ENCODE results near the gene ITPK1.

Gene ITPK1

DNA sequence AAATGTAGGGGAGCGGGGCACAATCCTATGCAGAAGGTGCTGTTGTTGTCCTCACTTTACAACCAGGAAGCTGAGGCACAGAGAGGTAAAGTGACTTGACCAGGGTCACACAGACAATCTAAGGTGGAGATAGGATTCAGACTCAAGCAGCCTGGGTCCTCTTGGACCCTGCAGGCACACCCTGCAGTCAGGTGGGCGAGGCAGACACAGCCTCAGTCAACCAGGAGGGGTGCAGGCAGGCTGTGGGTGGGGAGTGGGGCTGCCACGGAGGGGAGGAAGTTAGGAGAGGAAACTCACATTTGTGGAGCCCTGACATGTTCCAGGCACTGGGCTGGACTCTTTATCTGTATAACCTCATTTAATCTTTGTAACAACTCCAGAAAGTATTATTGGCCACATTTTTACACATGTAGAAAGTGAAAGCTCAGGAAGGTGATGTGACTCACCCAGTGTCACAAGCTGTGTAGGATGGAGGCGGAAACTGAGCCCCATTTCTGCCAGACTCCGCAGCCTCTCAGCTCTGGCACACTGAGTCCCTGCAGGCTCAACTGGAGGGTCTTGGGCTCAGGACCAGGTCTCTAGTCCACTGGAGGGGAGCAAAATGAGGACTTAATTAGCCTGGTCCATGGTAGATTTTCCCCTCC is 217.7 kb downstream of the ITPK1 start:
- TF ChIP-seq, protein P1, sequence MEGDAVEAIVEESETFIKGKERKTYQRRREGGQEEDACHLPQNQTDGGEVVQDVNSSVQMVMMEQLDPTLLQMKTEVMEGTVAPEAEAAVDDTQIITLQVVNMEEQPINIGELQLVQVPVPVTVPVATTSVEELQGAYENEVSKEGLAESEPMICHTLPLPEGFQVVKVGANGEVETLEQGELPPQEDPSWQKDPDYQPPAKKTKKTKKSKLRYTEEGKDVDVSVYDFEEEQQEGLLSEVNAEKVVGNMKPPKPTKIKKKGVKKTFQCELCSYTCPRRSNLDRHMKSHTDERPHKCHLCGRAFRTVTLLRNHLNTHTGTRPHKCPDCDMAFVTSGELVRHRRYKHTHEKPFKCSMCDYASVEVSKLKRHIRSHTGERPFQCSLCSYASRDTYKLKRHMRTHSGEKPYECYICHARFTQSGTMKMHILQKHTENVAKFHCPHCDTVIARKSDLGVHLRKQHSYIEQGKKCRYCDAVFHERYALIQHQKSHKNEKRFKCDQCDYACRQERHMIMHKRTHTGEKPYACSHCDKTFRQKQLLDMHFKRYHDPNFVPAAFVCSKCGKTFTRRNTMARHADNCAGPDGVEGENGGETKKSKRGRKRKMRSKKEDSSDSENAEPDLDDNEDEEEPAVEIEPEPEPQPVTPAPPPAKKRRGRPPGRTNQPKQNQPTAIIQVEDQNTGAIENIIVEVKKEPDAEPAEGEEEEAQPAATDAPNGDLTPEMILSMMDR (IDR thresholded peaks at IDR 0.05; ENCODE audit: low read length, missing control alignments) = no peak
- no peak for DNase-seq (ENCODE audit: low read depth)
- H3K4me3 ChIP-seq (replicated peaks; ENCODE audit: low read depth, low read length) = no peak overlapping the region

DNA sequence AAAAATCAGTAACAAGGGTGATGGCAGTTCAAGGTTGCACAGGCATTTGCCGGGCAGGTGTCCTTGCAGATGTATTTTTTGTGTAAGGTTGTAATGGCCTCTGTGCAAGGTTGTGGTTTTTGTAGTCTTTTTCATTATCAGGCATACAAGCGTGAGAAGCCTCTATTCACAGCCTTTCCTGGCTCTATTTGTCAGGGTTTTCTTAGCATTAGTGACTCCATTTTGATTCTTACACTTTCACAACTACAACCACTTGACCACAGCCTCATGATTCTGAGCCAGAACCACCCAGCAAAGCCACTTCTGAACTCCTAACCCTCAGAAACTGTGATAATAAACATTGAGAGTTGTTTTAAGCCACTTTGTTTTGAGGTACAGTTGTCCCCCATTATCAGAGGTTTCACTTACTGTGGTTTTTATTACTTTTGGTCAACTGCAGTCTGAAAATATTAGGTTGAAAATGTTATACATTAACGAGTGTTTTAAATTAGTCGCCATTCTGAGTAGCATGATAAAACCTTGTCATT is 220.3 kb downstream of the ITPK1 start:
- DNase-seq (ENCODE audit: low read depth) = no peak
- no peak overlapping the region for H3K4me3 ChIP-seq (replicated peaks; ENCODE audit: low read depth, low read length)
- TF ChIP-seq, protein P1 (IDR thresholded peaks at IDR 0.05; ENCODE audit: low read length, missing control alignments) = no peak

DNA sequence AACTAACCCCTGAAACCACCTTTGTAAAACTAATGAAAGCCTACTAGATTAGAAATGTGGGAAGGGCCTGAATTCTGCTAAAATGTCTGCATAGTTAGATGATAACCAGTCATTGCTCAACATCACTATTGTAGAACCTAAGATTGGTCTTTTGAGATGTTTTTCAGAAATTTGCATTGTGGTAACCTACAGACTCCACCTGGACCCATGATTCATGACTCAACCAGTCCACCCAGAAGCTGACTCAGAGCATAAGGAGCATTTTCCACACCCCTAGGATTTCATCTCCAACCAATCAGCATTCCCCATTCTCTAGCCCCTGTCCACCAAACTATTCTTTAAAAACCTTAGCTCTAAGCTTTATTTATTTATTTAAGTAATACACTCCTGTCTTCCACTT is 223.1 kb downstream of the ITPK1 start:
- no peak for DNase-seq (ENCODE audit: low read depth)
- H3K4me3 ChIP-seq (replicated peaks; ENCODE audit: low read depth, low read length) = no peak overlapping the region
- TF ChIP-seq, protein P1 (IDR thresholded peaks at IDR 0.05; ENCODE audit: low read length, missing control alignments) = no peak

DNA sequence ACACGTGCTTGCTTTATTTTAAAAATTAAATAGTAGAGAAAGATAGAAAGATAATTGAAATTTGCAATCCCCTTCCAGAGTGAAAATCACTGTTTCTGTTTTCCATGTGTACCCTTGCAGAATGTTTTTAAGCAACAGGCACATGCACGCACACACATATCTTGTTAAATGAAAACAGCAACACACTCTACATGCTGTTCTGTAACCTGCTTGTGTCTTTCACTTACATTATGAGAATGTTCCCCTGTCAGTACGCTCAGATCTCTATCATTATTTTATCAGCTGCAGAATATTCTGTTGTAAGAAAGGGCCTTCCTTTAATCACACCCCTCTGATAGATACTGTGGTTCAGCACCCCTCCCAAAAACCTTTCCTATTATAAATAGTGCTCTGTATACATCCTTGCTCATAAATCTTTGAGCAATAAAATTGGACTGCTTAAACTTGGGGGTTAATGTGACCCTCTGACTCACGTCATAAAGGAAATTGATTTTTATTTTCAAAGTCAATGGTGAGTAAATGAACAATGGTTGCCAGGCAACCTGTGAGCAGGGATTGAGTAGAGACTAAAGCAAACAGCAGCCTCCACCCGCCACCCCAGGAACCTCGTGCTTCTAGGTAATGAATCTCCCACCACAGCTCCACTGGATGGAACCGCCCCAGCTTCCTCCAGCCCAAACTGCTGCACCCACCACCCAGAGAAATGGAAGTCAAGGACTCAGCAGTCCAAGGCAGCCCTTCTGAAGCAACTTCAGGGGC is 224.7 kb downstream of the ITPK1 start:
- DNase-seq (ENCODE audit: low read depth) = no peak
- H3K4me3 ChIP-seq (replicated peaks; ENCODE audit: low read depth, low read length) = no peak overlapping the region
- TF ChIP-seq, protein P1 (IDR thresholded peaks at IDR 0.05; ENCODE audit: low read length, missing control alignments) = no peak

DNA sequence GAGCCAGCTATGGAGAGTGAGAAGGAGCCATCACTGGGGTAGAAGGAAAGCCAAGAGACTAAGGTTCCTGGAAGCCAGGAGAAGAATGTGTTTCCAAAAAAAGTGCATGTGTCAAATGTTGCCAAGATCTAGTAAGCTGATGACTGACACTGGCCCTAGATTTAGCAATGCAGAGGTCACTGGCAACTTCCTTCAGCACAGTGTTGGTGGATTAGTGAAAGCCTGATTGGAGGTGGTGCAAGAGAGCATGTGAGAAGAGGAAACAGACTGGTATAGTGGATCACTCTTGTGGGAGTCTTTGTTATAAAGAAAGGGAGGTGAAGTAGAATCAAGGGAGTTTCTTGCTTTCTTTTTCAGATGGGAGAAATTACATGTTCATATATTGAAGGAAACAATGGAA is 226.8 kb downstream of the ITPK1 start:
- no peak overlapping the region for H3K4me3 ChIP-seq (replicated peaks; ENCODE audit: low read depth, low read length)
- TF ChIP-seq, protein P1 (IDR thresholded peaks at IDR 0.05; ENCODE audit: low read length, missing control alignments) = no peak
- DNase-seq (ENCODE audit: low read depth) = no peak

DNA sequence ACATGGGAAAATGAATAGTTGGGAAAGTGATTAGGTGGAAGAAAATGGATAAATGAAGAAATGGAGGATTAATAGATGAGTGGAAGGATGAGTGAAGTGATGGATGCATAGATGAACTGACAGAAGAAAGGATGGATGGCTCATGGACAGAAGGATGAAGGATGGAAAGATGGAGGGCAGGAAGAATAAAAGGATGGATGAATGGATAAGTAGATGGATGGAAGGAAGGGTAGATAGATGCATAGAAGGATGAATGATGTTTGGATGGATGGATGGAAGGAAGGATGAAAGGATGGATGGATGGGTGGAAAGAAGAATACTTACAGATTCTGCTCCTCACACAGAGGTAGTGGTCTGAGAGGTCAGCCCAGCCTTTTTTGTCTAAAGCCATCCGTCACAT is 228.6 kb downstream of the ITPK1 start:
- DNase-seq (ENCODE audit: low read depth) = no peak
- no peak overlapping the region for H3K4me3 ChIP-seq (replicated peaks; ENCODE audit: low read depth, low read length)
- TF ChIP-seq, protein P1 (IDR thresholded peaks at IDR 0.05; ENCODE audit: low read length, missing control alignments) = no peak

Measured in fibroblast of pulmonary artery (primary cell).